HG03342 (cell line): ENCODE measurements around the gene RHCG.
"Not testable (repeated sequence)": the region's sequence is repeated elsewhere in the genome, so short reads cannot be mapped to it uniquely, and the experiment has no call there.

Source experiments
- ATAC-seq: cut with Tn5 transposase; IDR thresholded peaks from one replicate; pipeline ENCODE4 v1.9.1; 2021; ENCODE audit warnings: mild to moderate bottlenecking, moderate library complexity; ENCODE audit not compliant: unreplicated experiment

Gene RHCG

GRCh38 chr15:89479173-89479572 lies 17.2 kb downstream of the RHCG start:
- no peak for ATAC-seq

GRCh38 chr15:89477411-89478242 lies 18.8 kb downstream of the RHCG start:
- ATAC-seq = no peak

- ATAC-seq = no peak
Observed at GRCh38 chr15:89475661-89476060, 20.7 kb downstream of the RHCG start.

- peak; percentile 61 for ATAC-seq
Observed at GRCh38 chr15:89472785-89473256, 23.6 kb downstream of the RHCG start.

GRCh38 chr15:89469426-89470096 lies 26.8 kb downstream of the RHCG start:
- ATAC-seq = no peak

- ATAC-seq = not testable (repeated sequence)
Observed at GRCh38 chr15:89468813-89469212, 27.6 kb downstream of the RHCG start.

- ATAC-seq = no peak
Observed at GRCh38 chr15:89463113-89463512, 33.3 kb downstream of the RHCG start.

GRCh38 chr15:89462198-89462912 lies 34.0 kb downstream of the RHCG start:
- ATAC-seq = no peak

- no peak for ATAC-seq
Observed at GRCh38 chr15:89461386-89461785, 35.0 kb downstream of the RHCG start.

- ATAC-seq = no peak
Observed at GRCh38 chr15:89460048-89460447, 36.3 kb downstream of the RHCG start.

GRCh38 chr15:89459271-89460038 lies 36.9 kb downstream of the RHCG start:
- no peak for ATAC-seq

- no peak for ATAC-seq
Observed at GRCh38 chr15:89458440-89458839, 37.9 kb downstream of the RHCG start.

GRCh38 chr15:89457086-89457485 lies 39.3 kb downstream of the RHCG start:
- no peak for ATAC-seq

GRCh38 chr15:89455535-89455934 lies 40.8 kb downstream of the RHCG start:
- no peak for ATAC-seq

GRCh38 chr15:89452330-89452836 lies 44.0 kb downstream of the RHCG start:
- ATAC-seq = no peak

GRCh38 chr15:89451846-89452245 lies 44.5 kb downstream of the RHCG start:
- no peak for ATAC-seq

GRCh38 chr15:89450076-89451006 lies 46.0 kb downstream of the RHCG start:
- ATAC-seq = no peak

GRCh38 chr15:89448825-89449224 lies 47.6 kb downstream of the RHCG start:
- no peak for ATAC-seq

- no peak for ATAC-seq
Observed at GRCh38 chr15:89447676-89448075, 48.7 kb downstream of the RHCG start.
